Glomerular endothelial cell (primary cell): ENCODE results near the gene SLC25A47. TPM values are rescaled to one million over a fixed set of nuclear protein-coding genes. Genes with fewer than 3 reads are reported as not detected.
"Not testable (repeated sequence)": the region's sequence is repeated elsewhere in the genome, so short reads cannot be mapped to it uniquely, and the experiment has no call there.

Experiments
- DNase-seq: peaks from one replicate; pipeline ENCODE4 v3.0.0-alpha.2; 2011; ENCODE audit warnings: low read depth, low spot score; ENCODE audit errors: extremely low read depth
- total RNA-seq: library from RNA; depleted of rRNA; stranded (reverse); fragments of >200 nt; gene quantifications from 2 replicates; pipeline ENCODE4 v1.2.3, GENCODE V29; 2015

The SLC25A47 gene
- total RNA-seq, 1 donor from 2014 or later, result not detected

DNA sequence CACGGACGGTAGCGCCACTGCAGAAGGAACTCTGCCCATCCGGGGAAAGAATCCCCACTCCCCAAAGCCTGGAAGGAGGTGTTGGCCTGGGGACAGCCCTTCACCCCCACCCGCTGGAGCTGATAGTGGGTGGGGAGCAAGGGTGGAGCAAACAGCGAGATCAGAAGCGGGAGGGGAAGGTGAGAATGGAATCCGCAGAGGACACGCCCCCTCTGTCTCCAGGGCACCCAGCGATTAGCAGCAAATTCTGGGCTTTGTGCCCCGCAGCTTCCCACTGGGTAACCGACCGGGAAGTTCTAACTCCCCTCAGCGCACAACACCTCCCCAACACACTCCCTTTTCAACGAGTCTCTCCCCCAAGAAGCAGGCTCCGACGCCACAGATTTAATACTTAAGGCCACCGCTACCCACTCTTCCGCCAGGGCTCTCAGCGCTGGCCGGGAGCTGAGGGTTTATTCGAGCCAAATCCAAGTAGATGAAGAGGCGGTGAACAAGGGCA, 18.3 kb upstream of the SLC25A47 start:
- no peak for DNase-seq

DNA sequence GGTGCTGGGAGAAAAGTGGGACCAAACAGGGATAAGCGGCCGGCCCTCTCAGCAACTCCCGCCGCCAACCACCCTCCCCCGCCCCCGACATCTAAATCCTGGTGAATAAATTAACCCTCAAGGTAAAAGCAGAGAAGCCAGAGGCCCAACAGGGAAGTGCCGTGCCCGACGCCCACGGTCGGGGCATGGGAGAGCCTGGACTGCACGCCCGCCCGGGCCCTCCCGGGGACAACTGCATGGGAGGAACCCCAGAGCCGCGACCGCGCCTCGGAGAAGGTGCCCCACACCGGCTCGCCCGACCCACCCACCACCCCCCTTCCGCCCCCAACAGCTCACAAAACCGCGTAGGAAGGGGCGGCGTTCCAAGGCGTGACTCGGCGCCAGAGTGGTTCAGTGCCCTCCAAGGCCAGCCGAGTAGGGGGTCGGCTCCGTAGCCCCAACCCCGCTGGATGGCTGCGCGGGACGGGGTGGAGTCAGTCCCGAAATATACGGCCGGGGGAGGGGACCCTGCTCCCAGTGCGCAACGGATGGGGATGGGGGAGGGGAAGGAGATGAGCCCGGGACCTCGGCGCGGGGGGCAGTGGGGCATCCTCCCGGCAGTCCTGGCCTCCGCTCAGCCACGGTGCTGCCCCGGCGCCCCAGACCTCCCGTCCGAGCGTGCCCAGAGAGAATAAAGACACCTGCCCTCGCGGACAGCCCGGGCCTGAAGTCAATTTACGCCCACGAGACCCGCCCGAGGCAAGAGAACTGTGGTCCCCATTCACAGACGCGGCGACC, 17.6 kb upstream of the SLC25A47 start:
- no peak for DNase-seq

DNA sequence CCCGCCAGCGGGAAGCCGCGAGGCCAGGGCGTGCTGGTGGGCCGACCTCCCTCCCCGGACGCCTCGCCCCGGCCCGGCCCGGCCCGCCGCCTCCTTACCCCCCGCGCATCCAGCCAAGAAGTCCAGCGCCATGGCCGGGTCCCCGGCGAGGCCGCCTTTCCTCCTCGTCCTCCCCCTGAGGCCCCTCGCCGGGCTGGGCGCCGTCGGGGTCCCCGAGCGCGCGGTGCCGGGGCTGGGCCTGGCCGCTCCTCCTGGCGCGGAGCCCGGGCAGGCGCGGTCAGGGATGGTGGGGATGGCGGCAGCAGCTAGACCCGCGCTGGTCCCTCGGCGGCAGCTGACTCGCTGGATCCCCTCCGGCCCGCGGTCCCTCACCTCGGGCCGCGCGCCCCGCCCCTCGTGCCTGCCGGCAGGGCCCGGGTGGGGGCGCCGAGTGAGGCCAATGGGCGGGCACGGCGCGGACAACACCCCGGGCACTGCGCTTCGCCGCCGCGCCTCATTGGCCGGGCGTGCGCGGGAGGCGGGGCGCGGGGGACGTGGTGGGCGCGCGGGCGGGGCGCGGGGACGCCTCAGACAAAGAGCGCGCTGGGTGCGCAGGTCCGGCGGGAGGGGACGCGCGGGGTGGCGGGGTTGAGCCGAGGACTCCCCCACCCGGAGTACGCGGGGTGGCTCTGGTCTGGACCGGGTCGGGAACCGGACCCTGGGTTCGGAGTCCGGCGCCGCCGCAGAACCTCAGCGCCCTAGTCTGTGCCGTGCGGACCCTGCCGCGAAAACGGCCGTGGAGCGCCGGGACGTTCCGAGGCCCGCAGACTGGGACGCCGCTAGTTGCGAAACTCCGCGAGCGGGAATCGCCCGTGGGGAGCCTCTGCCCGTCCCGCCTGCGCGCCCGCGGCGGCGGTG, 16.8 kb upstream of the SLC25A47 start, which contains the start of gene SLC25A29:
Gene SLC25A29 (minus strand): TSS at position 344 of the 897 bp plus-strand sequence. CDS start 212 bp downstream, at position 132.
- no peak for DNase-seq

DNA sequence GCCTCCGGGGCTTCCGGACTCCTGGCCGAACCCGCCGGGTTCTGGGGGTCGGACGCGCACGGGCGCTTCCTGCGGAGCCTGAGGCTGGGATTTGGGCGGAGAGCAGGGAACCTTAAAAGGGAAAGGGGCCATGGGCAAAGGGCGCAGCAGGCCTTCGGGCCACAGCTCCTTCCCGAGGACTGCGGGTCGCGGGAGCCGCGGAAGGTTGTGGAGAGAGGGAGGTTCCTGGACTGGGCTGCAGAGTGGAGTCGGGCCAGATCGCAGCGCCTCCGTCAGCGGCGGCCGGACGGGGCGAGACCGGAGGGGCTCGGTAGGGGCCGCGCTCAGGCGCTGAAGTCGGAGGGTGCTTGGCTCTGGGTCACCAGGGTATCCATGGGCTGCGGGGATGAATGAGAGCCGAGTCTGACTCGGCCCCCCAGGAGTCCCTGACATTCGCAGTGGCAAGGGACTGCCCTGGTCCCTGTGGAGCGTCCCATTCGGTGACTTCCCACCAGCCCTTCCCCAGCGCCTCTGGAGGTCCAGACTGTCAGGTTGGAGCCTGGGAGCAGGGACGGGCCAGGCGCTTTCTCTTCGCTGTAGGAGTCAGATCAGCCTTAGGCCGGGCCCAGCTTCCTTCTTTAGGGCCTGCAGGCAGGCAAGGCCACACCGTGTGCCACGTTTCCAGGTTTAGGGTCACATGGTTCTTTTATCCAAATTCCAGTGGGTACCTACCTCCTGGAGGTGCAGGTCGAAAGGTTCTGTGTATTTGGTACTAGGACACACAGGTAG, 16.0 kb upstream of the SLC25A47 start:
- DNase-seq, result no peak

DNA sequence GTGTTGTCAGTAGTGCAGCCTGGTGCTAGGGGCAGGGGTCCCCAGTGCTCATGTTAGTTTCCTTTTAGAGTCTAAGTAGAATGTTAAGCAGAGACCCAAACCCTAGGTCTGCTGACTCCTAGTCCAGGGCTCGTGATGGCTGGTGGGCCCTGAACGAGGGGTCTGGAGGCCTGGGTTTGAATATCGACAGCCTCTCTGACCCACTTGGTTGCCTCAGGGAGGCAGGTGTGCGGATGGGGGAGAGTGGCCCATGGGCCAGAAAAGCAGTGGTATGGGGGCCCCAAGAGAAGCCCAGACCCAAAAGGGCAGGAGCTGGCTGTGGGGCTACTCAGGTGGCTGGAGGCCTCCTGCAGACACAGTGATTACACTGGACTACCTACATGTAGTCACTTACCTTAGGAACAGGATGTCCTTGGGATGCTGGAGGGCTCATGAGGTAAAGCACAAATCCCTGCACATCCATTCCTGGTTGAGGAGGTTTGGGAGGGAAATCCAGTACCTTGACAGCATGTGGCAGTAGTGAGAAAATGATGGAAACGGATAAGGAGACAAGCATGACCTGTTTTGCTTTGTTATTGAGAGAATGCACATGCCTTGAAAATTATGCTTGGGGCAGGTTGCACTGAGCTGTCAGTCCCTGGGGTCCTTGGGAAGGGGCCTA, 15.2 kb upstream of the SLC25A47 start:
- no peak for DNase-seq

DNA sequence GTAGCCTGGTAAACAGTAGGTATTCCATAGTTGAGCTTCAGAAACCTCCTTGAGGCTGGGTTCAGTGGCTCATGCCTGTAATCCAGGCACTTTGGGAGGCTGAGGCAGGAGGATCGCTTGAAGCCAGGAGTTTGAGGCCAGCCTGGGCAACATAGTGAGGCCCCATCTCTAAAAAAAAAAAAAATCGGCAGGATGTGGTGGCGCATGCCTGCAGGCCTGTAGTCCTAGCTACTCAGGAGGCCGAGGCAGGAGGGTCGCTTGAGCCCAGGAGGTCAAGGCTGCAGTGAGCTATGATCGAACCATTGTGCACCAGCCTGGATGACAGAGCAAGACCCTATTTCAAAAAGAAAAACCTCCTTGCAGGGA, 14.7 kb upstream of the SLC25A47 start:
- DNase-seq, result not testable (repeated sequence)

DNA sequence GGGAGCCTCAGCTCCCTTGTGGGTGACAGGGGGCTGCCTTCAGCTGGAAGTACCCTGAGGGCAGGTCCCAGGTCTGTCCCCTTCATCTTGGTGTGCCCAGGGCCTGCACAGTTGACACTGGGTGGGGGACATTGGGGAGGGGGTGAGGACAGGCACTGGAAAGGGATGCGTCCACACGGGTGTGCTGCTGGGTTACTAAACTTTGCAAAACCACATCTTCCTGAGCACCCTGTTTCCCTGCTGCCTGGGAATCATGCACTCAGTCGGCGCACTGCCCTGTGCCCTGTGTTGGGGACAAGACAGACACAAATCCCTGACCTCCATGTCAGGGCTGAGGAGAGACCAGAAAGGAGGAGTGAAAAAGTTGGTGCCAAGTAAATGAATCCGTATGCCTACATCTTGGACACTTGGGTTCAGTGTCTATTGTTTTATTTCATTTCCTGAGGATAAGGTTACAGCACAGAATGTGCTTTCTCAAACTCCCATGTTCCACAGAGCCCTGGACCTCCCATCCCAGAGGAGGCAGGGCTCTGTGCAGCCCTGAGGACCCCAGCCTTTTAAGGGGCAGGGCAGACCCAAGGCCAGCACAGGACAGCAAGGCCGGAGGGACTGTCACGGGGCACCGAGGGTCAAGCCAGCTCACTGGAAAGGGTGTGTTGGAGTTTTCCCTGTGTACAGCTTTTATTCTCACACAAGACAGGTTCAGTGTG, 14.0 kb upstream of the SLC25A47 start:
- DNase-seq, result no peak

DNA sequence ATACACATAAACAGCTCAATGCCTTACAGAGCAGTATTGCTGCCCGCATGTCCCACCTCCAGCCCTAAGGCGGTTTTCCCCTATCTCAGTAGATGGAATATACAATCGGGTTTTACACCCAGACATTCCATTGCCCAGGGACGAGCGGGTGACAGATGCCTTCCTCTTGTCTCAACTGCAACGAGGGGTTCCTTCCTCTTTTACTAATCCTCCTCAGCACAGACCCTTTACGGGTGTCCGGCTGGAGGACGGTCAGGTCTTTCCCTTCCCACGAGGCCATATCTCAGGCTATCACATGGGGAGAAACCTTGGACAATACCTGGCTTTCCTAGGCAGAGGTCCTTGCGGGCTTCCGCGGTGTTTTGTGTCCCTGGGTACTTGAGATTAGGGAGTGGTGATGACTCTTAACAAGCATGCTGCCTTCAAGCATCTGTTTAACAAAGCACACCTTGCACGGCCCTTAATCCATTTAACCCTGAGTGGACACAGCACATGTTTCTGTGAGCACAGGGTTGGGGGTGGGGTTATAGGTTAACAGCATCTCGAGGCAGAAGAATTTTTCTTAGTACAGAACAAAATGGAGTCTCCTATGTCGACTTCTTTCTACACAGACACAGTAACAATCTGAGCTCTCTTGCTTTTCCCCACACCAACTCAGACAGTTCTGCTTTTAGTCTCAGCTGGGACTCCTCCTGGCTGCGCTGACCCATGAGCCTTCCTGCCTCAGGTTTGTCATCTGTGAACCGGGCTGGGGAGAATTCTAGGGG, 10.8 kb upstream of the SLC25A47 start:
- not testable (repeated sequence) for DNase-seq

DNA sequence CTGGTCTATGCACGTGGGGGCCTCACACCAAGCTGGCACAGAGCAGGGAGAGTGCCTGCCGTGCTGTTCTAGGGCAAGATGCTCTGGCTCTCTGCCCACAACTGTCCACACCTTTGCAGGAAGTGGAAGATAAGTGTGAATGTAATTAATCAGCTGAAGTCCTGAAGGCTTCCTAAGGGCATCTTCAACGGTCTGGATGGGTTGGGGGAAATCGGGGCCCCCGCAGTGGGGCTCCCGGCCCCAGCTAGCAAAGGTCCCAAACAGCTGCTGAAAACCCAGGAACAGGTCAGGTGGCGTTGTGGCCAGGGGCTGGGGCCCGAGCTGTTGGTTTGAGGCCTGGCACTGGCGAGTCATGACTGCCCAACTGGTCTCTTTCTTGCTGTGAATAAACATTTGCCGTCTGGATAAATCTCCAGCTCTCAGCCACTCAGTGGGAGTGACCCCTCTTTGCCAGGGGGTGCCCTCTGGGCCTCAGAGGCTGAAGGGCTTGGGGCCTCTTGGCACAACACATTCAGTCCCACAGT, 10.2 kb upstream of the SLC25A47 start:
- DNase-seq, result no peak

DNA sequence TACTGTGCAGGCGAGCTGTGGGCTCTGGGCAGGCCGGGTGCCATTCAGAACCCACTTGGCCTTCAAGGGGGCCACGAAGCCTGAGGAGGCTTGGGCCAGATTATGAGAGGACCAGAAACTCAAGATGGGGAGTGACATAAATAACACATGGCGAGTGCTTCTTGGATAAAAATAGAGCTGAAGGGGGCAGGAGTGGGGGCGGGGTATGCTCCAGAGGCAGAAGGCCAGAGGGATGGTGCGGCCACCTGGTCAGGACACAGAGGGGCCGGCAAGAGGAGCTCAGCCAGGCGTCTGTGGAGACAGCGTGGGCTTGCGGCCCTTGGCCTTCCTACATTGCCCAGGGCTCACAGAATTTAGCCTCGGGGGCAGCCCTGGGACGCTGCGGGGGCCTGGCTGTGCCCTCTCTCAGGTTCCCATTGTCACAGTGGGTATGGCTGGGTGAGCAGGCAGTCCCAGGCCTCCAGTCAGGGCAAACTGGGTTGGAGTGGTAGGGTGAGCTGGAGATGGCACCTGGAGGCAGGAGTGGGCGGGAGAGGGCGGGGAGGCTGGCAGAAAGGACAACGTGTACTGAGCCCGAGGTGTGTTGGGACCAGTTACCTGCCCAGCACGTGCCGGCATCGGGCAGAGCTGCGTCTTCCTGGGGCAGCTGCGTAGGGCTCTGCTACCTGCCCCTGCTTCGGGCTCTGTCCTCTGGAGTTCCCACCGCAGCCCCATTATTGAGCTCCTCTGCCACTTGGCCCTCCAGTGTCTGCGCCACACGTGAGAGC, 9.5 kb upstream of the SLC25A47 start:
- no peak for DNase-seq

DNA sequence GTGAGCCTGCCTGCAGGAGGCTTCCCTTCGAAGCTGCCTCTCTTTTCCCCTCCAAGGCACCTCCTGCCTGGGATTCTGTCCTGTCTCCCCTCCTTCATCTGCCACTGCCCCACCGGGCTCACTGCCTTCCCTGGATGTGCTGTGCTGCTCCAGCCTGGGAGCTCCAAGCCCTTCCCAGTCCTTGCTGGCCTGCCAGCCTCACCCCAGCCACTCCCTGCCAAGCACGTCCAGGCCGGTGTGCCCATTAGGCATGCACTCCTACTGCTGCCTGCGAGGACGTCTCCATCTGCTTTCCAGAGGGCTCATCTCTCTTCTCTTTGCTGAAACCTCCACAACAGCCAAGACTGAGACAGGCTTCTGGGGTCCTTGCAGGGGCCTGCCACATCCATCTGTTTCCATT, 8.4 kb upstream of the SLC25A47 start:
- no peak for DNase-seq

DNA sequence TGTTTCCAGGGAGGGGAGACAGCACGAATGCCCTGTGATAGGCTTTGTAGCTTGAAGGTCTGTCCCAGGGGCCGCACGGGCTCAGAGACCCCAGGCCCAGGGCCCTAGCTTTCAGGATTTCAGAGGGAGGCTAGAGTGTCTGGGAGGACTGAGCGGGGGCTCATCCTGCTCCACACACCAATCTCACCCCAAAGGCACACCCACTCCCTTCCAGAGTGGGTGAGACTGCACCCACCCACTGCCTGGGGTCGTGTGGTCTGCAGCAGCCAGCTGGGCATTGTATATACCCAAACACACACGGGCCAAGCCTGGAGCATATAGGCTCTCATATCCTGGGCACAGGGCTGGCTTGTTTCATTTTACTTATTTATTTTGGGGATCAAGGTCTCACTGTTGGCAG, 5.8 kb upstream of the SLC25A47 start:
- DNase-seq, result no peak

DNA sequence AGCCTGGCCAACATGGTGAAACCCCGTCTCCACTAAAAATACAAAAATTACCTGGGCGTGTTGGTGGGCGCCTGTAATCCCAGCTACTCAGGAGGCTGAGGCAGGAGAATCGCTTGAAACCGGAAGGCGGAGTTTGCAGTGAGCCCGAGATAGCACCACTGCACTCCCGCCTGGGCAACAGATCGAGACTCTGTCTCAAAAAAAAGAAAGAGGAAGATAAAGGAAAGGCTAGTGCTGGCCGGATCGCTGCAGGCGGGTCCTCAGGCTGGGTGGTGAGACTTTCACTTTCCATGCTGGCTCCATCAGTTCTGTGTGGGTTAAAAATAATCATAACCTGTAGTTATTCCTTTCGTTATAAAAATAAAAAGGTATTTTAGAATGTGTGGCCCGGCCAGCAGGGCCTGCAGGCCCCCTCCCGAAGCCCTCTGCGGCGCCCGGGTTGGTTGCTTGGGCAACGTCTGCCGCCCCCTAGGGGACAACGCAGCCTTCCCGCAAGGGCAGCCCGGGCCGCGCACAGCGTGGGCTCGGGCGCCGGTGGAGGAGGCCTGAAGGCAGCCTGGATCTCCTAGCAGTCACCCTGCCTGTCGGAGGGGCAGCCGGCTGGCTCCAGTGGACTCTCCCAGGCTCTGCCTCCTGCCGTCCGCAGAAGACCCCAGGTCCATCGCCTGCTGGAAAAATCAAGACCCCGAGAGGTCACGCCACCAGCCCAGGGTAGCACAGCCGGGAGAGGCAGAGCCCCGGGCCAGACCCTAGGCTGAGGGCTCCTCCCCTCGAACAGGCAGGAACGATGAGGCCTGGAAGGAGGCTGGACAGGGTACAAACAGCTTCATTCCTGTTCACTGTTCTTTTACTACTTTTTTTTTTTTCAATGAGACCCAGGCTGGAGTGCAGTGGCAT, 5.0 kb upstream of the SLC25A47 start:
- DNase-seq, result no peak

DNA sequence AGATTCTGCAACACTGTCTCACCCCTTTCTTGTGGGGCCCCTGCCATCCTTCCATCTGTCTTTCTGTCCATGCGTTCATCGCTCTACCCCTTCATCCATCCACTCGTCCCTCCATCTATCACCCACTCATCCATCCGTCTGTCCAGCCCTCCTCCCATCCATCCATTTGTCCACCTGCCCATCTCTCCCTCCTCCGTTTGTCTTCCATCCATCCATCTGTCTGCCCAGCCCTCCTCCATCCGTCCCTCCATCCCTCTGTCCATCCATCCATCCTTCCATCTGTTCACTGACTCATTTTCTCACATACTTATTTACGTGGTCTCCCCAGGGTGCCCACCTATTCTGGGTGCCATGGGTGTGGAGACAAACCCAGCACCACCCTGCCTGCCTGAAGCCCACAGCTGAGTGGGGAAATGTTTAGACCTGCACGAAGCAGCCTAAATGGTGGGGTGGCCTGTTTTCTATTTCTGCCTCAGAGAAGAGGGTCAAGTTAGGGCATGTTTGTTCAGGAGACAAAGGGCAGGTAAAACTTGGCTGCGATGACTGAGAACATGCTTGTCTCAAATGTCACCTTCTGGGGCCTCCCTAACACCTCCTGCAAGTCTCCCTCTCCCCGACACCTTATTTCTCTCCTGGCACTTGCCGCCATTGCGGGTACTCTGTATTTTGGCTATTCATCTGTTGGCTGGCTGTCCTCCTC, 2.8 kb upstream of the SLC25A47 start:
- no peak for DNase-seq

DNA sequence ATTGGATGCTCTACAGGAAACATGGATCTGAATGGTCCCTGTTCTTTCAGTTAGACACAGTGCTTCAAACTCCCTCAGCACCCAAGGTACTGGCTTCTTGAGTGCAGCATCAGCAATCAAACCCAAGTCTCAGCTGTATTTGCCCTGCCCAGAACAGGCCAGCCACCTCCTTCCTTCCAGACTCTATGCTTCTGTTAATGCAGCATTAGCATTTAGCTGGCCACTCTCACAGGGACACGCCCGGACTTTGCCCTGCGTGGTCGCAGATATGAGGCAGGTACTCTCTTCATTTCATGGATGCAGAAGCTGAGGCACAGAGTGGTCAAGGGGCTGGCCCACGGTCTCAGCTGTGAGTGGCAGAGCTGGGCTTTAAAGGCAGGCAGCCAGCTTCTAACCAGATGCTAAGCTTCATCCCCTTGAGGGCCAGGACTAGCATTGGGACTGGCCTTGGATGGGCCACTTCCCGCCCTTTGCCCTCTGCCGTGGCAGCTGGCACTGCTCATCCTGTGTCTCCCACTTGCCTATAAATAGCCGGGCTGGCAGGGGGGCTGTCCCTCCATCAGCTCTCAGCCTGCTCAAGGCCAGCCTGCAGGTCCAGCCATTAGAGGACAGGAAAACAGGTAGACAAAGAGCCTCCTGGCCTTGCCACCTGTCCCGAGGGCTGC, 1.5 kb upstream of the SLC25A47 start:
- DNase-seq, result no peak
